PFSK-1 (cell line): Measurements from ENCODE around the gene KMT2E.

Experiments
- FOXP2 ChIP-seq: optimal IDR thresholded peaks from 2 replicates; pipeline ENCODE3; 2011; ENCODE audit warnings: borderline replicate concordance, control low read depth, inconsistent platforms; ENCODE audit not compliant: insufficient read depth; ENCODE audit errors: extremely low read length, extremely low read depth
- POLR2AphosphoS5 ChIP-seq: IDR thresholded peaks from 2 replicates; pipeline ENCODE4 v1.6.1; 2012; ENCODE audit warnings: low read depth, mild to moderate bottlenecking, control low read depth, low read length, moderate library complexity
- SIN3A ChIP-seq: IDR thresholded peaks from 2 replicates; pipeline ENCODE4 v1.6.1; 2012; ENCODE audit warnings: mild to moderate bottlenecking, low read length, moderate library complexity, borderline replicate concordance; ENCODE audit not compliant: insufficient read depth
- TAF1 ChIP-seq: IDR thresholded peaks from 2 replicates; pipeline ENCODE4 v1.6.1; 2012; ENCODE audit warnings: low read length, control low read depth, borderline replicate concordance; ENCODE audit not compliant: insufficient read depth

DNA sequence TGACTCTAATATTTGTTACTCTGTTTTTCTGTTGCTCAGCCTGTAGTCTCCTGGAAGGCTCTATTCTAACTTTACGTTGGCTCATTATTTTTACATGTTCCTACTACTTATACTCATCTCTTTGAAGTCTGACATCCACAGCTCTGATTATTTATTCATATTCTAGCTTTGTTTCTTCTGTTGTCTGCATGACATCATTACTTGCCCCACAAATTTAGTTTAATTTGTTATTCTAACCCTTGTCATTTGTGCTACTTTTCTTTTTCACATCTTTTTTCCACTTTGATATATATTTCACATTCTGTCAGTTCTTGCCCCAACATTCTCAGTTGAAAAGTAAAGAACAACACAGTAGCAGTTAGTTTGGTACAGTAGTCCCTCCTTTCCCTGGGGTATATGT is 51.1 kb downstream of the KMT2E start:
- TF ChIP-seq FOXP2: no peak
- no peak for TF ChIP-seq POLR2AphosphoS5
- TF ChIP-seq TAF1: no peak
- no peak for TF ChIP-seq SIN3A
